ENCODE results near the gene CDH4.

DNA sequence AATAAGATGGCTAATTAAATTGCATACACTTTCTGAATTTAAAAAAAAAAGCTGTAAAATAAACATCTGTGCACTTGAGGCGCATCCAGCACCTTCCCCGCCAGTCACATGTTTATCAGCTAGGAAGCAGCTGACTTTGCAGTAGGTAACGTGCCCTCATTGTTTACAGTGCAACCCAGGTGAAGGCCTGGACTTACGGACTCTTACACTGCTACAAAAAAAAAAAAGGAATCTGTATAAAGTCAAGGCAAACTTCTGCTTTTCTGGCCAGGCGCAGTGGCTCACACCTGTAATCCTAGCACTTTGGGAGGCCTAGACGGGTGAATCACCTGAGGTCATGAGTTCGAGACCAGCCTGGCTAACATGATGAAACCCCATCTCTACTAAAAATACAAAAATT lies 327.8 kb downstream of the CDH4 start:
- TF ChIP-seq, protein P1, sequence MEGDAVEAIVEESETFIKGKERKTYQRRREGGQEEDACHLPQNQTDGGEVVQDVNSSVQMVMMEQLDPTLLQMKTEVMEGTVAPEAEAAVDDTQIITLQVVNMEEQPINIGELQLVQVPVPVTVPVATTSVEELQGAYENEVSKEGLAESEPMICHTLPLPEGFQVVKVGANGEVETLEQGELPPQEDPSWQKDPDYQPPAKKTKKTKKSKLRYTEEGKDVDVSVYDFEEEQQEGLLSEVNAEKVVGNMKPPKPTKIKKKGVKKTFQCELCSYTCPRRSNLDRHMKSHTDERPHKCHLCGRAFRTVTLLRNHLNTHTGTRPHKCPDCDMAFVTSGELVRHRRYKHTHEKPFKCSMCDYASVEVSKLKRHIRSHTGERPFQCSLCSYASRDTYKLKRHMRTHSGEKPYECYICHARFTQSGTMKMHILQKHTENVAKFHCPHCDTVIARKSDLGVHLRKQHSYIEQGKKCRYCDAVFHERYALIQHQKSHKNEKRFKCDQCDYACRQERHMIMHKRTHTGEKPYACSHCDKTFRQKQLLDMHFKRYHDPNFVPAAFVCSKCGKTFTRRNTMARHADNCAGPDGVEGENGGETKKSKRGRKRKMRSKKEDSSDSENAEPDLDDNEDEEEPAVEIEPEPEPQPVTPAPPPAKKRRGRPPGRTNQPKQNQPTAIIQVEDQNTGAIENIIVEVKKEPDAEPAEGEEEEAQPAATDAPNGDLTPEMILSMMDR (IDR thresholded peaks at IDR 0.05): no peak
- no peak for TF ChIP-seq POLR2A (IDR thresholded peaks at IDR 0.05)

Measured in ovary (tissue), 3 donors.